NCI-H2196 treated with DMSO at 0.1 percent for 48 hours (cell line): ENCODE results near the gene TM9SF4.
"Not testable (repeated sequence)": the region's sequence is repeated elsewhere in the genome, so short reads cannot be mapped to it uniquely, and the experiment has no call there.

Experiments
- DNase-seq: peaks from one replicate; lab custom pipeline; 2025; ENCODE audit not compliant: unreplicated experiment; lab: John Stamatoyannopoulos, UW

Gene TM9SF4

GRCh38 chr20:32089637-32090362, 19.7 kb upstream of the TM9SF4 start:
- no peak for DNase-seq

GRCh38 chr20:32091888-32092346, 17.6 kb upstream of the TM9SF4 start:
- peak; percentile 60 for DNase-seq

GRCh38 chr20:32098786-32099185, 10.7 kb upstream of the TM9SF4 start:
- DNase-seq = no peak

GRCh38 chr20:32108814-32109391, 611 bp upstream of the TM9SF4 start:
- DNase-seq = no peak

GRCh38 chr20:32110173-32110704, 725 bp downstream of the TM9SF4 start:
- no peak for DNase-seq

- no peak for DNase-seq
Observed at GRCh38 chr20:32110727-32111126, 1.2 kb downstream of the TM9SF4 start.

- no peak for DNase-seq
Observed at GRCh38 chr20:32111156-32111686, 1.7 kb downstream of the TM9SF4 start.

GRCh38 chr20:32111753-32112152, 2.2 kb downstream of the TM9SF4 start:
- DNase-seq = no peak

- no peak for DNase-seq
Observed at GRCh38 chr20:32112841-32113240, 3.3 kb downstream of the TM9SF4 start.

GRCh38 chr20:32113591-32114260, 4.2 kb downstream of the TM9SF4 start:
- DNase-seq = no peak

- no peak for DNase-seq
Observed at GRCh38 chr20:32114305-32114960, 4.9 kb downstream of the TM9SF4 start.

GRCh38 chr20:32115211-32115767, 5.8 kb downstream of the TM9SF4 start:
- DNase-seq = no peak

GRCh38 chr20:32116079-32116521, 6.6 kb downstream of the TM9SF4 start:
- DNase-seq = no peak

GRCh38 chr20:32116796-32117195, 7.3 kb downstream of the TM9SF4 start:
- DNase-seq = not testable (repeated sequence)

GRCh38 chr20:32118427-32118826, 8.9 kb downstream of the TM9SF4 start:
- not testable (repeated sequence) for DNase-seq

- no peak for DNase-seq
Observed at GRCh38 chr20:32119734-32120133, 10.2 kb downstream of the TM9SF4 start.

GRCh38 chr20:32121908-32122307, 12.4 kb downstream of the TM9SF4 start:
- not testable (repeated sequence) for DNase-seq

- no peak for DNase-seq
Observed at GRCh38 chr20:32123088-32123487, 13.6 kb downstream of the TM9SF4 start.

- no peak for DNase-seq
Observed at GRCh38 chr20:32124916-32125454, 15.5 kb downstream of the TM9SF4 start.

GRCh38 chr20:32125506-32125905, 16.0 kb downstream of the TM9SF4 start:
- DNase-seq = no peak
